ENCODE measurements around the gene FAM107B.

FAM107B gene

DNA sequence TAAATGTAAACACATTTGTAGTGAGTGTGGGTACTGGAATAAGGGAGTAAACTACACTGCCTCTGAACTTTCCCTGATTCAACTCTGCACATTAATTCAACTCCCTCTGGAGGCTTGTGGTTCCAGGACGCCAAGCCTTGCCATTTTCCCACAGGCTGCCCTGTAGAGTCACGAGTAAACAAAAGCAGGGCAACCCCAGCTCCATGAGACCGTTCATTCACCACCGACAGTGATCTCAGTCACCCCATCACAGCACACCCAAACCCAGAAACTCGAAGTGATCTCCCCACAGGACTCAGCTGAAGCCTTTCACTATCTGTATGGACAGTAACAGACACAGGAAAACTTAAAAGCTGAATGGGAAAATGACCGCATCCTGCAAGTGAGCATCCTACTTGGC is 225.2 kb downstream of the FAM107B start:
- DNase-seq: no peak

DNA sequence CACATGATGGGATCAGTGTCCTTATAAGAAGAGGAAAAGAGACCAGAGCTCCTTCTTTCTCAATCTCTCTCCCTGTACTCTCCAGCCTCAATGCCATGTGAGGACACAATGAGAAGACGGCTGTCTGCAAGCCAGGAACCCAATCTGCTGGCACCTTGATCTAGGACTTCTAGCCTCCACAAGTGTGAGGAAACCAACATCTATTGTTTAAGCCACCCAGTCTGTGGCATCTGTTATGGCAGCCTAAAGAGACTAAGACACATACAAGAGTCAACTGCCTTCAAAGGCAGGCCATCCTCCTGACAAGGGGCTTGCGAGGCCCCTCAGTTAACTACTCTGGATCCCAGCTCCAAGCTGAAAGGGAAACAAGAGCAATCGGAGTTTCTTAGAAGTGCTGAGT is 225.7 kb downstream of the FAM107B start:
- DNase-seq: no peak

- DNase-seq: no peak
Observed at GRCh38 chr10:14548474-14548873, 226.2 kb downstream of the FAM107B start.

- no peak for DNase-seq
Observed at GRCh38 chr10:14547816-14548215, 226.9 kb downstream of the FAM107B start.

GRCh38 chr10:14545827-14546226 is 228.9 kb downstream of the FAM107B start:
- DNase-seq: no peak

- DNase-seq: no peak
Observed at GRCh38 chr10:14543904-14544210, 230.8 kb downstream of the FAM107B start.

- no peak for DNase-seq
Observed at GRCh38 chr10:14543046-14543903, 231.4 kb downstream of the FAM107B start.

DNA sequence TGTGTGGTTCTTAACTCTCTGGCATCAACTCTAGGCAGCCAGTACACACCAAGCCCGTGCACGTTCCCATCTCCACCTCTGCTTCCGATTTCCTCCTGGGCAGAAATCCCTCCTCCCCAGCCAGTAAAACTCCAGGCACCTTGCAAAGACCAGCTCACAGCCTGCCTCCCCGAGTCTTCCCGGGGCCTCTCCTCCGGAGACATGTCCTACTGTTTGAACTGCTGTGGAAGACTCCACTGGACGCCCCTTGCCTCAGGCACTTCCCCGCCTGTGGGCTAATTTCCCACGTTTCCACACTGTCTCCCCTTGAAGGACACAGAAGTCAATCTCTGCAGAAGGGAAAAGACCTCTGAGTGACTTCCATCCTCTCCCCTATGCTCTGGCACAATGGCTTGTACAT is 233.3 kb downstream of the FAM107B start:
- DNase-seq: no peak

DNA sequence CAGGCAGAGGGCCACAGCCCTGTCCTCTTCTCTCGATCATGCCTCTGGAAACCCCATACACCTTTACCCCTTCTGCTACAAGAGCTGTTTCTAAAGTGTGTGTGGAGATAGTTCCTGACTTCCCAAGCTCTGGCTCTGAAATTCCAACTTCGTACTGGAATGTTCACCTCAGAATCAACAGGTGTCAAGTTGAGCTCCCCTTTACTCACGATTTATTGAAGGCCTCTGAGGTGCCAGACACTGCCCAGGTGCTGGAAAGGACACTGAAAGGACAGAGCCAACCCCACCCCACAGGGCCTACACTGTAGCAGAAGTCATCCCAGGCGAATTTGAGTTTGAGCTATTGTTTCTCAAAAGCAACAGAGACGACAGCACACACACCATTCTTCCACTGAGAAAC is 234.1 kb downstream of the FAM107B start:
- DNase-seq: no peak

GRCh38 chr10:14540062-14540461 is 234.6 kb downstream of the FAM107B start:
- DNase-seq: no peak

DNA sequence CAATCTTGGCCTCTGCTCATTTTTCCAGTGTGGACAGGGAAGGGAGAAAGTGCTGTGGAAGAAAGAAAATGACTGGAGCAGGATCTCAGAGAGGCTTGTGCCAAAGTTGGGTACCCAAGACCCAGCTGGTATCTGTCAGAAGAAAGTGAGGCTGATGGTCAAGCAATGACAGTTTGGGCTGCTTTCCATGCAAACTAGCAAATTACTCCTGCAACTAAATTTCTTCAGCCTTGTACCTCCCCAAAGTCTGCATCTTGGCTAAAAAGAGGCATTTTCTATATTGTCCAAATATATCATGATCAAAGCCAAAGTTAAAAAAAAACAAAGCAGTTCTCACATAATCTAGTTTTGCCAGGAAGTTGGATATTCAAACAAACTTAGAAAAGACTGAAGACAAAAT is 235.5 kb downstream of the FAM107B start:
- no peak for DNase-seq

- DNase-seq: peak; percentile 73
Observed at GRCh38 chr10:14536241-14537213, 238.2 kb downstream of the FAM107B start.

- no peak for DNase-seq
Observed at GRCh38 chr10:14535457-14536130, 239.1 kb downstream of the FAM107B start.

GRCh38 chr10:14534152-14534551 is 240.5 kb downstream of the FAM107B start:
- DNase-seq: no peak

DNA sequence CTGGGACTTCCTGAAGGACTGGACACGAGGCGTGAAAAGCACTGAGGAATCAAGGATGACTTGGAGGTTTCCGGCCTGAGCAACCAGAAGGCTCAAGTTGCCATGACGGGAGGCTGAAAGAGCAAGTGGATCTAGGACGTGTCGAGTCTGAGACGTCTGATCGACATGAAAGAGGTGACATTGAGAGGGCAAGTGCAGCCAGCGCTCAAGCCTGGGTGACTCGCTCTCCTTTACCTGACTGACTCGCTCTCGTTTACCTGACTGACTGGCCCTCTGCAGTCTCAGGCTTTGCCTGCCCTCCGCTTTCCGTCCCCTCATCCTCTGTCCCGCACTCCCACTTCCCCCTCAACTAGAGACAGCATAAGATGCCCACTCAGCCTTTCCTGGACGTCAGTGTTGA is 241.4 kb downstream of the FAM107B start:
- DNase-seq: no peak

DNA sequence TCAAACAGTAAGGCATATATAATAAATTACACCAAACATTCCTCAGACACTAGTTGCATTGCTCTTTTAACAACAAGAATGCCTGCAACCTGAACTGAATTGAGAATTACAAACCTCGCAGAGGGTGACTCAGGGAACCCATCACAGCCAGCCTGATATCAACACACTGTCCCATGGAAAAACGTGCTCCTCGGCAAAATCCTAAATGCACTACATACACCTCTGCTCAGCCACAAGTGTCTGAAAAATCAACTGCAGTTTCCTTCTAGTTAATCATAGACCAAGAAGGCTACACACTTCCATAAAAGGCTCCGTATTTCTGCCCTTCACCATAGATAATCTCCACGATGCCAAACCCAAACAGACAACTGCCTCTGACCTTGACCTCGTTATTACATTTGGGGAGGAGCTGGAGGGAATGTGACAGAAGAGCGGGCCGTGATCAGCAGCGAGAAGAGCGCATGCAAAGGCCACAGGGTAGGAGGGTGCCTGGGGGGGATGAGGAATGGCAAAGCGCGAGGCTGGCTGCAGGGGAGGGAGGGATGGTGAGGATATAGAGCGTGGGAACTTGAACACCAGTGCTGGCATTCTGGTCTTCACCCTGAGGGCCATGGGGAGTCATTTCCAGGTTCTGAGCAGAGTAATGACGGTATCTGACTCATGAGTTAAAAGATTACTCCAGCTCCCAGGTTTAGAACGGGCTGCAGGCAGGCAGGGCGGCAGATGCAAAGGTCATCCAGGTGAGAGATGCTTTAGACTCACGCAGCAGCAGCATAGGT is 242.0 kb downstream of the FAM107B start:
- DNase-seq: no peak

DNA sequence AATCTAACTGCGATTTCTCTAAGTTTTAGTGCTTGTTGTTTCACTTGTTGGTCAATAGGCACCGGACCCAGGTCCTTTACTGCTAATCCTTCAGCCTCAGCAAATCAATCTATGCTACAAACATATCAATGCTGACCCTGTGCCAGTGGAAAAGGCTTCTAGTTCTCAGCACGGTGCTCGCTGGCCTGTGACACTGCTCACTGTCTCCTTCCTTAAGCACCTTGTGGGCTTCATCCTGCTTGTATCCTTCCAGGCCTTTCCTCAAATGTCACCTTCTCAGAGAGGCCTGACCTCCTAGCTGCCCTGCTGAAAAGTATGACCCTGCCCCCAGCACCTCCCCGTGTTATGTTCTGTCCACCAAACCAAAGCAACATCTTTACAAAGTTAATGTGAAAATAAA is 242.7 kb downstream of the FAM107B start:
- no peak for DNase-seq

DNA sequence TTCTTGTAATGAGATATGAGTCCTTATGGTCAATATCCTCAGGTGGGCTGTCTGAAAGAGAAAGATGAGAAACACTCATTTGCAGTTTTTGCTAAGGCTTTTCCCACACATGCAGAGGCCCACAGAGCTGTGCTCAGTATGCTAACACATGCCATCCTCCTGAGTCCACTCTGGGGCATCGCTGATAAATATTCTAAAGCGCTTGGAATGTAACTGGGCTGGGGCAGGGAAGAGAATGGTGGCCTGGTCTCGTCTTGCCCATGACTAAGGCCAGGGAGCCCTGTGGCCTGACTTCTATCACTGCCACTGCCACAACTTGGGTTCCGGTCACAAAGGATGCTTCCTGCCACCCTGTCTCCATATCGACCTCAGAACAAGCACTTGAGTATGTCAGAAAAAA is 244.2 kb downstream of the FAM107B start:
- no peak for DNase-seq

DNA sequence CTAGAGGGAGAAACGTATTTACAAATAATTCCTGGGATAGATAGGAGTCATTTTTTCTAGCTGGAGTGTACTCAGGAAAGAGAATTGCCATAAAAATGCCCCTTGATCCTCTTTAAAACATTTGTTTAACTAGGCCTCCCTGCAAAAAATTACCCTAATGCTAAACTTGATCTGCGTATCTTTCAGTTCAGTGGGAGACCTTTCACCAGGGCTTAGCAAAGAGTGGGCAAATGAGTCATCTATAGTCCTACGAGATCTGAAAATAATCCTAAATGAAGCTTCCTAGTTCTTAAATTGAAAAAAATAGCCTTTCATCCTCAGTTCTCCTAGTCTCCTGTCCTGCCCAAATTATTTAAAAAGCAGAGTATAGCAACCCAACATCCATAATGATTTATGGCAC is 245.3 kb downstream of the FAM107B start:
- no peak for DNase-seq

GRCh38 chr10:14528450-14528849 is 246.2 kb downstream of the FAM107B start:
- DNase-seq: no peak

- no peak for DNase-seq
Observed at GRCh38 chr10:14527915-14528314, 246.8 kb downstream of the FAM107B start.

- no peak for DNase-seq
Observed at GRCh38 chr10:14527134-14527844, 247.4 kb downstream of the FAM107B start.
